Eye (tissue), 1 donor: Measurements from ENCODE around the gene FOXJ2.
"Not testable (repeated sequence)": the region's sequence is repeated elsewhere in the genome, so short reads cannot be mapped to it uniquely, and the experiment has no call there.

Experiments used
- DNase-seq: peaks from one replicate; pipeline ENCODE4 v3.0.0-alpha.2; 2015

The FOXJ2 gene

GRCh38 chr12:8031017-8031416, 1.5 kb upstream of the FOXJ2 start:
- DNase-seq: not testable (repeated sequence)

- DNase-seq: no peak
These were observed 659 bp upstream of the FOXJ2 start for GRCh38 chr12:8031872-8032241.

- peak; percentile 78 for DNase-seq
These were observed 883 bp downstream of the FOXJ2 start for GRCh38 chr12:8033153-8034044.

- no peak for DNase-seq
These were observed 2.3 kb downstream of the FOXJ2 start for GRCh38 chr12:8034802-8035201.

GRCh38 chr12:8035440-8036010, 3.0 kb downstream of the FOXJ2 start:
- no peak for DNase-seq

GRCh38 chr12:8036346-8036745, 3.8 kb downstream of the FOXJ2 start:
- DNase-seq: no peak

GRCh38 chr12:8037046-8037663, 4.6 kb downstream of the FOXJ2 start:
- no peak for DNase-seq

GRCh38 chr12:8037947-8038346, 5.4 kb downstream of the FOXJ2 start:
- no peak for DNase-seq

GRCh38 chr12:8038659-8039114, 6.2 kb downstream of the FOXJ2 start:
- DNase-seq: peak; percentile 72

- no peak for DNase-seq
These were observed 8.3 kb downstream of the FOXJ2 start for GRCh38 chr12:8040791-8041190.

- peak; percentile 87 for DNase-seq
These were observed 13.7 kb downstream of the FOXJ2 start for GRCh38 chr12:8045952-8046944.

- no peak for DNase-seq
These were observed 15.3 kb downstream of the FOXJ2 start for GRCh38 chr12:8047842-8048241.

GRCh38 chr12:8048906-8049305, 16.4 kb downstream of the FOXJ2 start:
- no peak for DNase-seq

GRCh38 chr12:8050600-8051250, 18.2 kb downstream of the FOXJ2 start:
- DNase-seq: no peak

GRCh38 chr12:8052679-8053078, 20.2 kb downstream of the FOXJ2 start:
- no peak for DNase-seq

- DNase-seq: no peak
These were observed 22.3 kb downstream of the FOXJ2 start for GRCh38 chr12:8054816-8055215.

GRCh38 chr12:8057306-8057705, 24.8 kb downstream of the FOXJ2 start:
- no peak for DNase-seq

GRCh38 chr12:8057839-8058238, 25.3 kb downstream of the FOXJ2 start:
- DNase-seq: no peak

GRCh38 chr12:8058506-8058905, 26.0 kb downstream of the FOXJ2 start:
- DNase-seq: no peak

- DNase-seq: no peak
These were observed 31.6 kb downstream of the FOXJ2 start for GRCh38 chr12:8064131-8064530.

- DNase-seq: no peak
These were observed 33.6 kb downstream of the FOXJ2 start, which contains the start of gene C3AR1 for GRCh38 chr12:8065991-8066594. TSS of gene C3AR1 (minus strand) at chr12:8066359. CDS start at chr12:8060185, 6,174 bp downstream.

- no peak for DNase-seq
These were observed 37.1 kb downstream of the FOXJ2 start for GRCh38 chr12:8069582-8069981.
